OCI-LY1 (cell line): ENCODE data around the gene MAP2.

Experiments
- H2AFZ ChIP-seq: fragments of 200-600 bp; sonication (generic), shearing (Covaris generic); 2 replicates; pipeline ENCODE4 v1.6.0; 2014; ENCODE audit warnings: antibody characterized with exemption, mild to moderate bottlenecking, low read length
- H3F3A ChIP-seq: fragments of 200-600 bp; sonication (generic), shearing (Covaris generic); 2 replicates; pipeline ENCODE4 v1.6.0; 2014; ENCODE audit warnings: mild to moderate bottlenecking, antibody characterized with exemption, low read length, moderate library complexity; ENCODE audit not compliant: insufficient read depth
- H3K27ac ChIP-seq: fragments of 200-600 bp; sonication (generic); 2 replicates; pipeline ENCODE4 v1.5.1; 2014; ENCODE audit warnings: low read length, mixed run types, mild to moderate bottlenecking, low read depth; ENCODE audit not compliant: poor library complexity, severe bottlenecking
- H3K27me3 ChIP-seq: fragments of 200-600 bp; sonication (generic); 2 replicates; pipeline ENCODE4 v1.6.0; 2014; ENCODE audit warnings: antibody characterized with exemption, mild to moderate bottlenecking, low read length, moderate library complexity; ENCODE audit not compliant: insufficient read depth
- H3K36me3 ChIP-seq: fragments of 200-600 bp; sonication (generic); 2 replicates; pipeline ENCODE4 v1.6.1; 2014; ENCODE audit warnings: mild to moderate bottlenecking, antibody characterized with exemption, low read length, moderate library complexity, mixed read lengths; ENCODE audit not compliant: insufficient read depth
- H3K4me1 ChIP-seq: fragments of 200-600 bp; sonication (generic); 2 replicates; pipeline ENCODE4 v1.5.1; 2014; ENCODE audit warnings: mild to moderate bottlenecking, low read length, moderate library complexity; ENCODE audit not compliant: insufficient read depth, severe bottlenecking
- H3K4me2 ChIP-seq: fragments of 200-600 bp; sonication (generic), shearing (Covaris generic); 2 replicates; pipeline ENCODE4 v1.6.1; 2014; ENCODE audit warnings: low read length
- H3K4me3 ChIP-seq: fragments of 200-600 bp; sonication (generic); 2 replicates; pipeline ENCODE4 v1.5.1; 2014; ENCODE audit warnings: low read length, low read depth, mild to moderate bottlenecking, mixed read lengths; ENCODE audit not compliant: poor library complexity, severe bottlenecking
- H3K79me2 ChIP-seq: fragments of 200-600 bp; shearing (Covaris generic); 2 replicates; pipeline ENCODE4 v1.6.1; 2016; ENCODE audit warnings: mixed run types, low read length, mixed read lengths; ENCODE audit not compliant: insufficient read depth
- H3K9ac ChIP-seq: fragments of 200-600 bp; sonication (generic), shearing (Covaris generic); 2 replicates; pipeline ENCODE4 v1.6.1; 2014; ENCODE audit warnings: mild to moderate bottlenecking, low read length, mixed read lengths
- H3K9me2 ChIP-seq: fragments of 200-600 bp; sonication (generic), shearing (Covaris generic); 2 replicates; pipeline ENCODE4 v1.6.1; 2014; ENCODE audit warnings: low read depth, mild to moderate bottlenecking, low read length, mixed read lengths
- H3K9me3 ChIP-seq: fragments of 200-600 bp; shearing (Covaris generic); 2 replicates; pipeline ENCODE4 v1.6.1; 2014; ENCODE audit warnings: low read length, mixed read lengths
- H4K20me1 ChIP-seq: fragments of 200-600 bp; sonication (generic), shearing (Covaris generic); 2 replicates; pipeline ENCODE4 v1.6.0; 2016; ENCODE audit warnings: mild to moderate bottlenecking, low read length; ENCODE audit not compliant: insufficient read depth
- EZH2 ChIP-seq: fragments of 200-600 bp; sonication (generic), shearing (Covaris generic); IDR thresholded peaks from 2 replicates; pipeline ENCODE4 v1.8.0; 2017; ENCODE audit warnings: borderline replicate concordance, mixed run types, mild to moderate bottlenecking, antibody characterized with exemption, low read length, moderate library complexity, mixed read lengths
- TF ChIP-seq, protein P1 (sequence below): fragments of 200-600 bp; sonication (generic), shearing (Covaris generic); IDR thresholded peaks from 2 replicates; pipeline ENCODE4 v1.5.1; 2017; ENCODE audit warnings: mild to moderate bottlenecking, antibody characterized with exemption, low read length, moderate library complexity, mixed read lengths

Gene MAP2

DNA sequence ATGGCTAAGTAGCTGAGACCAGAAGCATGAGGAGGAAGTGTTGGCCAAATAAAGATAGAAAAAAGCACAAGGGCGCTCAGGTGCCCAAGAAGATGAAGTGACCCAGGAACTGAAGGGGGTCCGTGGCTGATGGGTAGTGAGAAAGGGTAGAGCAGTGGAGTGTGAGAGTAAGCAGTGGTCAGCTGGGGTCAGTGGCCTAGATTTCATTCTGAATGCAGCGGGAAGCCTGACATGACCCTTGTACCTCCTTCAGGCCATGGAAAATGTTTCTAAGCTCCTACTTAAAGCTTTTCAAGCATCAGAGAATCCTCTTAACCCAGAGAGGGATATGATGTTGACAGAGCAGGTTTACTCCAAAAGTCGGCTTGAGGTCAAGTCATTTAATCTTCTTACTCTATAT lies 258.8 kb downstream of the MAP2 start:
- Histone ChIP-seq H3K79me2 (no peaks in the 10 kb centered on the region), H3F3A (no peaks in the 10 kb centered on the region), H3K27ac (no peak overlapping the region), H3K4me2 (no peak overlapping the region), H3K9ac (no peak overlapping the region), H3K4me1 (peaks cover 4% of the 10 kb centered on the region), H3K4me3 (no peak overlapping the region), H3K36me3 (no peaks in the 10 kb centered on the region), H3K9me2 (no peaks in the 10 kb centered on the region), H3K27me3 (no peaks in the 10 kb centered on the region), H4K20me1 (no peaks in the 10 kb centered on the region), H2AFZ (no peak overlapping the region), H3K9me3 (no peaks in the 10 kb centered on the region)
- TF ChIP-seq, protein P1, sequence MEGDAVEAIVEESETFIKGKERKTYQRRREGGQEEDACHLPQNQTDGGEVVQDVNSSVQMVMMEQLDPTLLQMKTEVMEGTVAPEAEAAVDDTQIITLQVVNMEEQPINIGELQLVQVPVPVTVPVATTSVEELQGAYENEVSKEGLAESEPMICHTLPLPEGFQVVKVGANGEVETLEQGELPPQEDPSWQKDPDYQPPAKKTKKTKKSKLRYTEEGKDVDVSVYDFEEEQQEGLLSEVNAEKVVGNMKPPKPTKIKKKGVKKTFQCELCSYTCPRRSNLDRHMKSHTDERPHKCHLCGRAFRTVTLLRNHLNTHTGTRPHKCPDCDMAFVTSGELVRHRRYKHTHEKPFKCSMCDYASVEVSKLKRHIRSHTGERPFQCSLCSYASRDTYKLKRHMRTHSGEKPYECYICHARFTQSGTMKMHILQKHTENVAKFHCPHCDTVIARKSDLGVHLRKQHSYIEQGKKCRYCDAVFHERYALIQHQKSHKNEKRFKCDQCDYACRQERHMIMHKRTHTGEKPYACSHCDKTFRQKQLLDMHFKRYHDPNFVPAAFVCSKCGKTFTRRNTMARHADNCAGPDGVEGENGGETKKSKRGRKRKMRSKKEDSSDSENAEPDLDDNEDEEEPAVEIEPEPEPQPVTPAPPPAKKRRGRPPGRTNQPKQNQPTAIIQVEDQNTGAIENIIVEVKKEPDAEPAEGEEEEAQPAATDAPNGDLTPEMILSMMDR, result no peak
- TF ChIP-seq EZH2, result no peak

DNA sequence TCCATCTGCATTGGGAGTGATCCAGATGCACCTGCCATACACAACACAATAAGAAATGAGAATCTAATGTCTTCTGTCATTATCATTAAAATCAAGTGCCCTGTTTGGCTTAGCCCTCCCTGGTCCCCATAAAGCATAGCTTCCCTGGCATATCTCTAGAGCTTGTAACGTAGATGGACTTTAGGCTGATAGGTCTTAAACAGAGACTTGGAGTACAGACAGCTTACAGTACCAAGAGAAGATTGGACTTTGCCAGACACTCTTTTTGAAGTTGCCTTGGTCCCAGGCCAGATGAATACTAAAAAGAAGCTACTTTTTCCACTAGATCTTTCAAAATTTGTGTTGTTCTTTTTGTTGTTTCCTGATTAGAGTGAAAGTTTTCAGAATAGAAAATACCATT lies 261.5 kb downstream of the MAP2 start:
- Histone ChIP-seq H3K9me2 (no peaks in the 10 kb centered on the region), H3K9me3 (no peaks in the 10 kb centered on the region), H3K4me2 (no peak overlapping the region), H2AFZ (no peak overlapping the region), H3K9ac (no peak overlapping the region), H3F3A (no peaks in the 10 kb centered on the region), H3K4me3 (no peak overlapping the region), H3K4me1 (no peaks in the 10 kb centered on the region), H3K36me3 (no peaks in the 10 kb centered on the region), H3K79me2 (no peaks in the 10 kb centered on the region), H4K20me1 (no peaks in the 10 kb centered on the region), H3K27ac (no peak overlapping the region), H3K27me3 (no peaks in the 10 kb centered on the region)
- TF ChIP-seq, protein P1, result no peak
- TF ChIP-seq EZH2, result no peak

DNA sequence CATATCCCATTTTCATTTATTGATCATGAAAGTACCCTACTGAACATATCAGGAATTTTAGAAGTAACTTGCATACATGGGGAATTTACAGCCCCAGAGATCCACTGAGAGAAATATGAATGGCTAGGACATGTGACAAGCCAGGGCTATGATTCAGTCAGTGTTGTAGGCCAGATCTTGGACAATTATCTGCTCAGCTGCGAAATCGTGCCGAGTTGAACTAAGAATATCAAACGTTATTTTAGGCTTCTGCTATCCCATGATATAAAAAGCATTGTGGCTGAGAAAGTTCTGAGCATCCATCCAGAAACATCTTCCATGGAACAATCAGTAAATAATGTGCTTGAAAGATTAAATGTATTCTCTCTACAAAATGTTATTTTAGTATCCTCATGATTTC lies 262.1 kb downstream of the MAP2 start:
- H3K36me3 ChIP-seq, result no peaks in the 10 kb centered on the region
- no peaks in the 10 kb centered on the region for H3K79me2 ChIP-seq
- no peak overlapping the region for H2AFZ ChIP-seq
- H3K27me3 ChIP-seq, result no peaks in the 10 kb centered on the region
- no peak overlapping the region for H3K4me2 ChIP-seq
- H3K9ac ChIP-seq, result no peak overlapping the region
- no peaks in the 10 kb centered on the region for H3K9me3 ChIP-seq
- no peak overlapping the region for H3K4me3 ChIP-seq
- H3K9me2 ChIP-seq, result no peaks in the 10 kb centered on the region
- no peaks in the 10 kb centered on the region for H3K4me1 ChIP-seq
- H3K27ac ChIP-seq, result no peak overlapping the region
- TF ChIP-seq EZH2, result no peak
- TF ChIP-seq, protein P1, result no peak
- H3F3A ChIP-seq, result no peaks in the 10 kb centered on the region
- H4K20me1 ChIP-seq, result no peaks in the 10 kb centered on the region
